GM23338 (cell line): Measurements from ENCODE around the gene TMEM126B. TPM values are rescaled to one million over a fixed set of nuclear protein-coding genes. Genes with fewer than 3 reads are reported as not detected.

Source experiments
- ATAC-seq: fragments of 200-7000 bp; cut with Tn5 transposase; 3 replicates; pipeline ENCODE4 v1.9.1; 2020
- DNase-seq: peaks from one replicate; pipeline ENCODE4 v3.0.0-alpha.2; 2015; ENCODE audit warnings: low spot score
- H2AFZ ChIP-seq: fragments of 200-600 bp; sonication (generic); 2 replicates; pipeline ENCODE4 v1.8.0; 2016; ENCODE audit warnings: antibody characterized with exemption, mild to moderate bottlenecking, moderate library complexity
- H3F3A ChIP-seq: fragments of 200-600 bp; sonication (generic); replicated peaks from 2 replicates; pipeline ENCODE4 v1.8.0; 2017; ENCODE audit warnings: antibody characterized with exemption, mixed run types, low read depth
- H3K27ac ChIP-seq: fragments of 200-600 bp; sonication (generic); 2 replicates; pipeline ENCODE4 v1.6.1; 2016; ENCODE audit warnings: low read depth
- H3K27me3 ChIP-seq: fragments of 200-600 bp; sonication (generic); 2 replicates; pipeline ENCODE4 v1.8.0; 2016; ENCODE audit warnings: mild to moderate bottlenecking, mixed run types, moderate library complexity; ENCODE audit not compliant: insufficient read depth
- H3K36me3 ChIP-seq: fragments of 200-600 bp; sonication (generic); 2 replicates; pipeline ENCODE4 v1.8.0; 2016; ENCODE audit warnings: mild to moderate bottlenecking; ENCODE audit not compliant: insufficient read depth
- H3K4me1 ChIP-seq: fragments of 200-600 bp; sonication (generic); 2 replicates; pipeline ENCODE4 v1.8.0; 2016; ENCODE audit warnings: mild to moderate bottlenecking, moderate library complexity; ENCODE audit not compliant: insufficient read depth
- H3K4me2 ChIP-seq: fragments of 200-600 bp; sonication (generic); 2 replicates; pipeline ENCODE4 v1.7.1; 2017; ENCODE audit warnings: mixed run types
- H3K4me3 ChIP-seq: fragments of 200-600 bp; sonication (generic); 2 replicates; pipeline ENCODE4 v1.6.1; 2016; ENCODE audit warnings: mixed run types
- H3K79me2 ChIP-seq: fragments of 200-600 bp; sonication (generic); replicated peaks from 2 replicates; pipeline ENCODE4 v1.8.0; 2017; ENCODE audit warnings: mild to moderate bottlenecking; ENCODE audit not compliant: insufficient read depth
- H3K9me2 ChIP-seq: fragments of 200-600 bp; sonication (generic); 2 replicates; pipeline ENCODE4 v1.8.0; 2017; ENCODE audit not compliant: insufficient read depth
- H4K20me1 ChIP-seq: fragments of 200-600 bp; sonication (generic); replicated peaks from 2 replicates; pipeline ENCODE4 v1.8.0; 2017; ENCODE audit warnings: mild to moderate bottlenecking; ENCODE audit not compliant: insufficient read depth
- H3K27ac Mint-ChIP-seq: 2 replicates; pipeline ENCODE4 v1.8.0; 2020; ENCODE audit warnings: inconsistent platforms, mild to moderate bottlenecking, moderate library complexity, mixed read lengths
- H3K27me3 Mint-ChIP-seq: 3 replicates; pipeline ENCODE4 v1.8.0; 2022; ENCODE audit warnings: low read depth, mild to moderate bottlenecking, moderate library complexity, mixed read lengths, inconsistent platforms; ENCODE audit not compliant: insufficient read depth, poor library complexity
- H3K36me3 Mint-ChIP-seq: 3 replicates; pipeline ENCODE4 v1.8.0; 2021; ENCODE audit warnings: low read depth, mild to moderate bottlenecking, inconsistent platforms, moderate library complexity, mixed read lengths
- H3K4me1 Mint-ChIP-seq: 3 replicates; pipeline ENCODE4 v1.8.0; 2020; ENCODE audit warnings: mild to moderate bottlenecking, inconsistent platforms, mixed read lengths
- H3K4me3 Mint-ChIP-seq: 3 replicates; pipeline ENCODE4 v1.8.0; 2021; ENCODE audit warnings: moderate library complexity, mild to moderate bottlenecking, inconsistent platforms, mixed read lengths
- H3K9me3 Mint-ChIP-seq: 3 replicates; pipeline ENCODE4 v1.8.0; 2020; ENCODE audit warnings: moderate library complexity, mild to moderate bottlenecking, inconsistent platforms, mixed read lengths
- CREB1 ChIP-seq: fragments of 250-450 bp; sonication (Bioruptor Pico); IDR thresholded peaks from 2 replicates; pipeline ENCODE4 v1.5.0; 2020; ENCODE audit warnings: low read depth, mild to moderate bottlenecking, moderate library complexity
- CTCF ChIP-seq, 2 experiments: fragments of 200-600 bp in 1 of 2; sonication (generic) in 1 of 2; conservative IDR thresholded peaks; 2 replicates each; pipeline versions ENCODE4 v1.5.1 to v1.6.1; 2016 to 2017; ENCODE audit warnings: antibody characterized with exemption in 2 of 2, low read depth in 2 of 2, mild to moderate bottlenecking in 2 of 2, moderate library complexity in 1 of 2
- ETS1 ChIP-seq: IDR thresholded peaks from 2 replicates; pipeline ENCODE4 v1.6.1; 2016; ENCODE audit warnings: antibody characterized with exemption
- EZH2 ChIP-seq: fragments of 200-600 bp; sonication (generic); IDR thresholded peaks from one replicate; pipeline ENCODE4 v1.8.0; 2017; ENCODE audit warnings: antibody characterized with exemption, mild to moderate bottlenecking, low read depth; ENCODE audit not compliant: unreplicated experiment
- EZH2phosphoT487 ChIP-seq: fragments of 200-600 bp; sonication (generic); IDR thresholded peaks from one replicate; pipeline ENCODE4 v1.8.1; 2018; ENCODE audit warnings: antibody characterized with exemption; ENCODE audit not compliant: unreplicated experiment
- JUNB ChIP-seq: IDR thresholded peaks from one replicate; pipeline ENCODE4 v1.6.1; 2016; ENCODE audit warnings: antibody characterized with exemption; ENCODE audit not compliant: unreplicated experiment
- NANOG ChIP-seq: IDR thresholded peaks from 2 replicates; pipeline ENCODE4 v1.6.1; 2016; ENCODE audit warnings: antibody characterized with exemption, borderline replicate concordance
- POLR2AphosphoS5 ChIP-seq: IDR thresholded peaks from 2 replicates; pipeline ENCODE4 v1.6.1; 2016; ENCODE audit warnings: antibody characterized with exemption, low read depth
- REST ChIP-seq: IDR thresholded peaks from one replicate; pipeline ENCODE4 v1.6.1; 2018; ENCODE audit warnings: antibody characterized with exemption; ENCODE audit not compliant: unreplicated experiment
- STAT1 ChIP-seq: IDR thresholded peaks from one replicate; pipeline ENCODE4 v1.6.1; 2016; ENCODE audit warnings: antibody characterized with exemption; ENCODE audit not compliant: unreplicated experiment
- ZNF114 ChIP-seq: fragments of 250-450 bp; sonication (Bioruptor Pico); IDR thresholded peaks from 2 replicates; pipeline ENCODE4 v1.5.0; 2020; ENCODE audit warnings: mild to moderate bottlenecking, moderate library complexity
- ZNF331 ChIP-seq: fragments of 250-450 bp; sonication (Bioruptor Pico); IDR thresholded peaks from 2 replicates; pipeline ENCODE4 v1.5.0; 2020; ENCODE audit warnings: low read depth, mild to moderate bottlenecking, moderate library complexity
- polyA plus RNA-seq: library from polyadenylated mRNA; unstranded; fragments of >200 nt; fragmentation: Nextera tagmentation; extraction: Ambion mirVana; gene quantifications from 2 replicates; pipeline ENCODE4 v1.2.1, GENCODE V29; 2016
- total RNA-seq: library from RNA; depleted of rRNA; stranded (reverse); fragments of >200 nt; shearing (Covaris generic); gene quantifications from 2 replicates; pipeline ENCODE4 v1.2.3, GENCODE V29; 2014

Gene TMEM126B
- total and polyA plus RNA-seq, 2 experiments from 2014 or later = 93.0 to 169 TPM

- no peak for TF ChIP-seq ETS1
- TF ChIP-seq ZNF114 (CRISPR knock-in tag) = no peak
- TF ChIP-seq EZH2phosphoT487 = no peak
- no peak for TF ChIP-seq CTCF (conservative IDR thresholded peaks at IDR 0.05; ENCODE audit: low read depth in 2 of 2)
- no peak for TF ChIP-seq REST
- TF ChIP-seq ZNF331 (CRISPR knock-in tag) = no peak
- no peak for TF ChIP-seq EZH2
- TF ChIP-seq CREB1 (CRISPR knock-in tag) = no peak
- TF ChIP-seq JUNB = no peak
- TF ChIP-seq POLR2AphosphoS5 = no peak
Observed at GRCh38 chr11:85658180-85658579, 29.8 kb downstream of the TMEM126B start (continued).

GRCh38 chr11:85661972-85662664, 33.7 kb downstream of the TMEM126B start:
- peaks cover 25% of the 10 kb centered on the region for H3K4me1 Mint-ChIP-seq
- H3K9me3 Mint-ChIP-seq = no peaks in the 10 kb centered on the region
- TF ChIP-seq CREB1 (CRISPR knock-in tag) (no peak), POLR2AphosphoS5 (no peak), STAT1 (no peak), ZNF331 (CRISPR knock-in tag) (no peak), ETS1 (no peak), JUNB (no peak), NANOG (no peak), EZH2phosphoT487 (no peak), CTCF (conservative IDR thresholded peaks at IDR 0.05; ENCODE audit: low read depth in 2 of 2) (no peak), ZNF114 (CRISPR knock-in tag) (no peak)

More at GRCh38 chr11:85661972-85662664, 33.7 kb downstream of the TMEM126B start:
- Histone ChIP-seq H3F3A (no peaks in the 10 kb centered on the region), H3K79me2 (peaks cover 76% of the 10 kb centered on the region), H4K20me1 (peaks cover 30% of the 10 kb centered on the region), H3K27me3 (no peaks in the 10 kb centered on the region), H3K4me3 (peak overlapping the region; percentile 74), H3K4me2 (peak overlapping the region; percentile 91), H3K36me3 (peaks cover 22% of the 10 kb centered on the region; the same call in 1 of the 2 replicates), H3K4me1 (0 out of 2 replicates have a peak, but pooled peaks cover 3% of the 10 kb centered on the region), H3K27ac (no peak overlapping the region), H3K9me2 (no peaks in the 10 kb centered on the region), H2AFZ (no peak overlapping the region)
- Mint-ChIP-seq H3K36me3 (peaks cover 55% of the 10 kb centered on the region), H3K27me3 (peaks cover 13% of the 10 kb centered on the region), H3K4me3 (peak overlapping the region; percentile 100), H3K27ac (no peak overlapping the region)
- DNase-seq = no peak
- no peak for ATAC-seq
